ENCODE data around the gene AGAP1. TPM values are rescaled to one million over a fixed set of nuclear protein-coding genes. Genes with fewer than 3 reads are reported as not detected.

AGAP1 gene
- total and polyA plus RNA-seq, 2 donors (not counting 3 experiments of a cell fraction or from before 2014, with no cell fraction given) = 10.2 to 20.9 TPM

- H4K20me1 ChIP-seq (replicated peaks; ENCODE audit: control insufficient read depth, extremely low read depth, insufficient read depth, low read length) = no peaks in the 10 kb centered on the region
- ChIA-PET POLR2A (no interaction called here), CTCF (no interaction called here)
- no peaks in the 10 kb centered on the region for H3K27me3 ChIP-seq (ENCODE audit: control insufficient read depth in 2 of 2, insufficient read depth in 2 of 2, low read length in 2 of 2)
- H3K27ac ChIP-seq (ENCODE audit: insufficient read depth, low read depth, low read length) = no peak overlapping the region
- no peaks in the 10 kb centered on the region for H3K79me2 ChIP-seq (ENCODE audit: control insufficient read depth, insufficient read depth, low read length)
- BruUV-seq (replicated peaks) = no TSS peak
- dilution Hi-C loops (cut with MboI; ENCODE audit: extremely low pct_ligation_motif_present, low sequenced_read_pairs) = no loop called here
- no peak overlapping the region for H3K4me2 ChIP-seq (ENCODE audit: insufficient read depth, low read length)
- no peak overlapping the region for H3K9ac ChIP-seq (replicated peaks; ENCODE audit: extremely low read depth, insufficient read depth, low read length)
- H3K4me3 ChIP-seq (replicated peaks in 1 of 3; ENCODE audit: insufficient read depth in 1 of 3, low read depth in 1 of 3, low read length in 3 of 3) = no peak overlapping the region
- no peaks in the 10 kb centered on the region for H3K9me1 ChIP-seq (replicated peaks; ENCODE audit: control insufficient read depth, extremely low read depth, insufficient read depth, low read length)
- intact Hi-C loops (cut with micrococcal nuclease) = no loop called here
- no peaks in the 10 kb centered on the region for H3K9me3 ChIP-seq (replicated peaks; ENCODE audit: control insufficient read depth, insufficient read depth, low read length)
- TF ChIP-seq POLR2AphosphoS5 (IDR thresholded peaks at IDR 0.05; ENCODE audit: insufficient read depth, low read depth, low read length) = no peak
- no peak for TF ChIP-seq MAX (IDR thresholded peaks at IDR 0.05; ENCODE audit: insufficient read depth, insufficient read length)
- TF ChIP-seq JUN (IDR thresholded peaks at IDR 0.05; ENCODE audit: borderline replicate concordance, insufficient read depth, insufficient read length, low read depth) = no peak
- no peak for TF ChIP-seq EZH2 (IDR thresholded peaks at IDR 0.05; ENCODE audit: borderline replicate concordance, low read depth, low read length, severe bottlenecking)
- TF ChIP-seq GATA2 (IDR thresholded peaks at IDR 0.05; ENCODE audit: insufficient read depth, insufficient read length, low read depth, low read length) = no peak
- TF ChIP-seq CTCF (IDR thresholded peaks at IDR 0.05; ENCODE audit: extremely low read depth in 1 of 2, insufficient read depth in 1 of 2, low read depth in 1 of 2, low read length in 2 of 2) = no peak
- TF ChIP-seq POLR2A (IDR thresholded peaks at IDR 0.05; ENCODE audit: low read depth, low read length) = no peak
- no peaks in the 10 kb centered on the region for H3K4me1 ChIP-seq (ENCODE audit: control insufficient read depth, extremely low read depth, insufficient read depth, low read length)
- H3K36me3 ChIP-seq (ENCODE audit: control insufficient read depth in 2 of 2, extremely low read depth in 1 of 2, insufficient read depth in 2 of 2, low read length in 2 of 2) = no peaks in the 10 kb centered on the region
- FAIRE-seq (no peak), DNase-seq (ENCODE audit: low read depth, low spot score) (no peak)
- H2AFZ ChIP-seq (ENCODE audit: low read depth, low read length) = no peak overlapping the region
Observed at GRCh38 chr2:236040600-236041328, 546.9 kb downstream of the AGAP1 start.

Measured in endothelial cell of umbilical vein (primary cell).